ENCODE data around the gene GTPBP1. TPM values are rescaled to one million over a fixed set of nuclear protein-coding genes. Genes with fewer than 3 reads are reported as not detected.

The GTPBP1 gene
- total RNA-seq, 2 donors from 2014 or later: 42.9 to 73.5 TPM

DNA sequence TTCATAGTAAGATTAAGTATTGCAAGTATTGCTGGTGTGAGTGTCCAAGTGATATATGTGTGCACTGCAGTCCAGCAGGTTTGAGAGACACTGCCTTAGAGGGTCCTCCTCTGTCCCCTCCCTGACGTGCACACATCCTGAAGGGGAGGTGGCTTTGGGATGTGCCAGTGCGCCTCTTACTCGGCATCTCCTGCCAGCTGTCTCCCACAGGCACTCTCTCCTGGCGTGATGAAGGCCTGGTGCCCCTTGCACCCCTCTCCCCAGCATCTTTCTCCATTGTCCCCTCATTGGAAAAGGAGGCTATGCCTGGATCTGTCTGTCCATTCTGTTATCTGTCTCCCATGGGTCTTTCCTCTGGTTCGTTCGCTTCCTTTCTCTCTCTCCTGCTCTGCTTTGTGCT lies 24.2 kb downstream of the GTPBP1 start:
- ATAC-seq (ENCODE audit: insufficient number of reproducible peaks, low FRiP score, low read depth) (no peak), DNase-seq (ENCODE audit: low spot score) (no peak)
- Histone ChIP-seq H3K27me3 (replicated peaks; ENCODE audit: insufficient read depth) (no peaks in the 10 kb centered on the region), H3K27ac (no peak overlapping the region), H3K9me3 (no peaks in the 10 kb centered on the region), H3K4me3 (no peak overlapping the region), H3K4me1 (ENCODE audit: control insufficient read depth in 1 of 2, low read depth in 2 of 2) (peaks cover 25 to 41% of the 10 kb centered on the region in 2 donors), H3K36me3 (peaks cover 76% of the 10 kb centered on the region)
- TF ChIP-seq, protein P1, sequence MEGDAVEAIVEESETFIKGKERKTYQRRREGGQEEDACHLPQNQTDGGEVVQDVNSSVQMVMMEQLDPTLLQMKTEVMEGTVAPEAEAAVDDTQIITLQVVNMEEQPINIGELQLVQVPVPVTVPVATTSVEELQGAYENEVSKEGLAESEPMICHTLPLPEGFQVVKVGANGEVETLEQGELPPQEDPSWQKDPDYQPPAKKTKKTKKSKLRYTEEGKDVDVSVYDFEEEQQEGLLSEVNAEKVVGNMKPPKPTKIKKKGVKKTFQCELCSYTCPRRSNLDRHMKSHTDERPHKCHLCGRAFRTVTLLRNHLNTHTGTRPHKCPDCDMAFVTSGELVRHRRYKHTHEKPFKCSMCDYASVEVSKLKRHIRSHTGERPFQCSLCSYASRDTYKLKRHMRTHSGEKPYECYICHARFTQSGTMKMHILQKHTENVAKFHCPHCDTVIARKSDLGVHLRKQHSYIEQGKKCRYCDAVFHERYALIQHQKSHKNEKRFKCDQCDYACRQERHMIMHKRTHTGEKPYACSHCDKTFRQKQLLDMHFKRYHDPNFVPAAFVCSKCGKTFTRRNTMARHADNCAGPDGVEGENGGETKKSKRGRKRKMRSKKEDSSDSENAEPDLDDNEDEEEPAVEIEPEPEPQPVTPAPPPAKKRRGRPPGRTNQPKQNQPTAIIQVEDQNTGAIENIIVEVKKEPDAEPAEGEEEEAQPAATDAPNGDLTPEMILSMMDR (IDR thresholded peaks at IDR 0.05): no peak

DNA sequence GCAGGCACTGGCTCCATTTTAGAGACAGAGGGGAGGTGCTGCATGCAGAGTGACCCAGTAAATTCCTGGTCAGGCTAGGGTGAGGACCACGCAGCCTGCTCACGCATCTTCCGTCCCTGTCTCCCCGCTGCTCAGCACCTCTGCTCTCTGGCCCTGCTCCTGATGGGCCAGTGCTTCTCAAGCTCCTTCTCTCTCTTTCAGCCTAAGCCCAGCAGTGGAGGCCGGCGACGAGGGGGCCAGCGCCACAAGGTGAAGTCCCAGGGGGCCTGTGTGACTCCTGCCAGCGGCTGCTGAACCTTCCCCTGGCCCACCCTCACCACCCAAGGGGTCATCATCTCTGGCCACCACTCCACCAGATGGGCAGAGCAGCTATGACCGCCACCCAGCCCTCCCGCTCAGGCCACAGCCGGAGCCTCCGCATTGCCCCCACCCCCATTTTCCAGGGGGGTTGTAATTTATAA lies 24.7 kb downstream of the GTPBP1 start:
- H3K9me3 ChIP-seq: no peaks in the 10 kb centered on the region
- peaks cover 25 to 37% of the 10 kb centered on the region in 2 donors for H3K4me1 ChIP-seq (ENCODE audit: control insufficient read depth in 1 of 2, low read depth in 2 of 2)
- TF ChIP-seq, protein P1 (IDR thresholded peaks at IDR 0.05): no peak
- no peaks in the 10 kb centered on the region for H3K27me3 ChIP-seq (replicated peaks; ENCODE audit: insufficient read depth)
- peaks cover 79% of the 10 kb centered on the region for H3K36me3 ChIP-seq
- H3K27ac ChIP-seq: no peak overlapping the region
- no peak for ATAC-seq (ENCODE audit: insufficient number of reproducible peaks, low FRiP score, low read depth)
- no peak for DNase-seq (ENCODE audit: low spot score)
- H3K4me3 ChIP-seq: no peak overlapping the region

- no peak for ATAC-seq (ENCODE audit: insufficient number of reproducible peaks, low FRiP score, low read depth)
- DNase-seq (ENCODE audit: low spot score): no peak
- TF ChIP-seq, protein P1 (IDR thresholded peaks at IDR 0.05): no peak
- Histone ChIP-seq H3K4me3 (no peak overlapping the region), H3K27ac (peak overlapping the region; percentile 82 to 86), H3K27me3 (replicated peaks; ENCODE audit: insufficient read depth) (no peaks in the 10 kb centered on the region), H3K36me3 (peaks cover 79% of the 10 kb centered on the region), H3K4me1 (ENCODE audit: control insufficient read depth in 1 of 2, low read depth in 2 of 2) (peaks cover 25 to 37% of the 10 kb centered on the region in 2 donors), H3K9me3 (no peaks in the 10 kb centered on the region)
Measured at GRCh38 chr22:38731703-38732161, 26.0 kb downstream of the GTPBP1 start.

DNA sequence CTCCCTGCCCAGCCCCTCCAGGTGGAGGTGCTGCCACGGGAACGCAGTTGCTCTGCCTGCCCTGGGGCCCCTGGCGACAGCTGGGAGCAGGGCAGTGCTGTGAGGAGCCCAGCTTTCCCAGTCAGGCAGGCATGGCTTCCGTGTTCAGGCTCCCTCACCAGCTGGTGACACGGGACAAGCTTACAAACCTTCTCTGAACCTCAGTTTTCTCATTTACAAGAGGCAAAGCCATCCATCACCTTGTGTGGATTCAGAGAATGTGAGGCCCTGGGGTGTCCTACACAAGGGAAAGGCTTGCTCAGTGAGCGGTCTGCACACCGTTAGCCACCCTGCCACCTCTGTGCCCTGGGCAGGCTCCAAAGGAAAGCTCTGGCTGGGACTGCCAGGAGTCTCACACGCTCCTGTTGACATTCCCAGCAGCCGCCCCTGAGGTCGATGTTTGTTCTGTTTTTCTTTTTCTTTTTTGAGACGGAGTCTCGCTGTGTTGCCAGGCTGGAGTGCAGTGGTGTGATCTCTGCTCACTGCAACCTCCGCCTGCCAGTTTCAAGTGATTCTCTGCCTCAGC lies 26.6 kb downstream of the GTPBP1 start:
- Histone ChIP-seq H3K27me3 (replicated peaks; ENCODE audit: insufficient read depth) (no peaks in the 10 kb centered on the region), H3K4me1 (ENCODE audit: control insufficient read depth in 1 of 2, low read depth in 2 of 2) (peaks cover 25 to 37% of the 10 kb centered on the region in 2 donors), H3K4me3 (no peak overlapping the region), H3K36me3 (peaks cover 79% of the 10 kb centered on the region), H3K27ac (peak overlapping the region; percentile 82 to 86), H3K9me3 (no peaks in the 10 kb centered on the region)
- TF ChIP-seq, protein P1 (IDR thresholded peaks at IDR 0.05): no peak
- ATAC-seq (ENCODE audit: insufficient number of reproducible peaks, low FRiP score, low read depth) (no peak), DNase-seq (ENCODE audit: low spot score) (no peak)

DNA sequence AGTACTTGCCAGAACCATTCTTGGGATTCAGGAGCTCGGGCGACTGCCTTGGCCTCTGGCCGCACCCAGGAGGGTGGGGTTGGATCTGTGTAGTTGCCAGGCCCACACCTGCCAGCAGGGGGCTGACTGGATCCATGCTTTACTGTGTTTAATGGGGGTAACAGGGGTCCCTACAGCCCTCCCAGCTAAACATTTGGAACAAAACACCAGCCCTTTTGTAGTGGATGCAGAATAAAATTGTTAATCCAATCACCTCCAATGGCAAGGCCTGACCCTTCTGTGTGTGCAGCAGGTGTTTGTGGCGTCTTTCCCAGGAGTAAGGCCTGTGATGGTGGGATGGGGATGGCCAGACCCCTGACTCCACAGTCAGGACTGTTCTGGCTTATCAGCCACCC lies 27.6 kb downstream of the GTPBP1 start:
- ATAC-seq (ENCODE audit: insufficient number of reproducible peaks, low FRiP score, low read depth) (peak; percentile 48), DNase-seq (ENCODE audit: low spot score) (no peak)
- peak overlapping the region; percentile 82 to 86 for H3K27ac ChIP-seq
- H3K27me3 ChIP-seq (replicated peaks; ENCODE audit: insufficient read depth): no peaks in the 10 kb centered on the region
- peaks cover 25 to 37% of the 10 kb centered on the region in 2 donors for H3K4me1 ChIP-seq (ENCODE audit: control insufficient read depth in 1 of 2, low read depth in 2 of 2)
- no peaks in the 10 kb centered on the region for H3K9me3 ChIP-seq
- TF ChIP-seq, protein P1 (IDR thresholded peaks at IDR 0.05): peak; percentile 57
- peaks cover 79% of the 10 kb centered on the region for H3K36me3 ChIP-seq
- H3K4me3 ChIP-seq: no peak overlapping the region

All from thoracic aorta (tissue), 2 donors.